ENCODE measurements around the gene DMAP1.
"Not testable (repeated sequence)": the region's sequence is repeated elsewhere in the genome, so short reads cannot be mapped to it uniquely, and the experiment has no call there.

Gene DMAP1

GRCh38 chr1:44213222-44214112 is at the start of gene DMAP1:
Gene DMAP1, plus strand, starts transcription at chr1:44213471. Its CDS starts 283 bp downstream, at chr1:44213754.
- peak; percentile 73 for DNase-seq (ENCODE audit: low read depth)

- DNase-seq (ENCODE audit: low read depth): no peak
Observed at GRCh38 chr1:44168520-44169098, 44.7 kb upstream of the DMAP1 start.

GRCh38 chr1:44170281-44170823 is 42.9 kb upstream of the DMAP1 start:
- DNase-seq (ENCODE audit: low read depth): no peak

GRCh38 chr1:44174630-44175029 is 38.6 kb upstream of the DMAP1 start:
- no peak for DNase-seq (ENCODE audit: low read depth)

GRCh38 chr1:44200336-44200735 is 12.9 kb upstream of the DMAP1 start:
- DNase-seq (ENCODE audit: low read depth): no peak

GRCh38 chr1:44206545-44206944 is 6.7 kb upstream of the DMAP1 start:
- DNase-seq (ENCODE audit: low read depth): not testable (repeated sequence)

- no peak for DNase-seq (ENCODE audit: low read depth)
Observed at GRCh38 chr1:44208226-44208625, 5.0 kb upstream of the DMAP1 start.

- DNase-seq (ENCODE audit: low read depth): no peak
Observed at GRCh38 chr1:44210595-44210994, 2.7 kb upstream of the DMAP1 start.

- DNase-seq (ENCODE audit: low read depth): no peak
Observed at GRCh38 chr1:44212355-44213221, 683 bp upstream of the DMAP1 start.

GRCh38 chr1:44217809-44218410 is 4.6 kb downstream of the DMAP1 start:
- peak; percentile 50 for DNase-seq (ENCODE audit: low read depth)

GRCh38 chr1:44218503-44219300 is 5.4 kb downstream of the DMAP1 start:
- no peak for DNase-seq (ENCODE audit: low read depth)

GRCh38 chr1:44219301-44219626 is 6.0 kb downstream of the DMAP1 start:
- DNase-seq (ENCODE audit: low read depth): no peak

- no peak for DNase-seq (ENCODE audit: low read depth)
Observed at GRCh38 chr1:44220001-44220751, 6.9 kb downstream of the DMAP1 start.

GRCh38 chr1:44220755-44221154 is 7.5 kb downstream of the DMAP1 start:
- no peak for DNase-seq (ENCODE audit: low read depth)

- no peak for DNase-seq (ENCODE audit: low read depth)
Observed at GRCh38 chr1:44221769-44222168, 8.5 kb downstream of the DMAP1 start.

GRCh38 chr1:44222397-44223186 is 9.3 kb downstream of the DMAP1 start:
- DNase-seq (ENCODE audit: low read depth): no peak

- no peak for DNase-seq (ENCODE audit: low read depth)
Observed at GRCh38 chr1:44223187-44223610, 9.9 kb downstream of the DMAP1 start.

GRCh38 chr1:44225761-44226160 is 12.5 kb downstream of the DMAP1 start:
- DNase-seq (ENCODE audit: low read depth): no peak

- no peak for DNase-seq (ENCODE audit: low read depth)
Observed at GRCh38 chr1:44227211-44227610, 13.9 kb downstream of the DMAP1 start.

GRCh38 chr1:44228218-44228617 is 14.9 kb downstream of the DMAP1 start:
- DNase-seq (ENCODE audit: low read depth): no peak

All from stimulated activated CD8-positive, alpha-beta memory T cell treated with anti-CD3 and anti-CD28 coated beads, Interleukin-15, amount 100 ng/mL, for 1 hour (primary cell).